Keratinocyte (primary cell): ENCODE results near the gene NUMB.

ENCODE experiments used
- CTCF ChIP-seq, 3 experiments: IDR thresholded peaks in 1 of 3; conservative IDR thresholded peaks in 1 of 3; optimal IDR thresholded peaks in 1 of 3; 2 replicates in 2 of 3; 3 replicates in 1 of 3; pipeline versions ENCODE3 to v1.5.1; 2011; ENCODE audit warnings: low read length in 3 of 3, mild to moderate bottlenecking in 3 of 3, moderate library complexity in 2 of 3, control low read depth in 1 of 3, inconsistent platforms in 1 of 3; ENCODE audit not compliant: insufficient read depth in 2 of 3; ENCODE audit errors: extremely low read depth in 1 of 3
- EZH2 ChIP-seq: IDR thresholded peaks from one replicate; pipeline ENCODE4 v1.6.1; 2012; ENCODE audit warnings: inconsistent platforms, mild to moderate bottlenecking, low read length, moderate library complexity

GRCh38 chr14:73457924-73458182 is 493 bp downstream of the NUMB start:
- no peak for TF ChIP-seq CTCF (optimal IDR thresholded peaks at IDR 0.05 in 1 of 3, IDR thresholded peaks at IDR 0.05 in 1 of 3, conservative IDR thresholded peaks at IDR 0.05 in 1 of 3; ENCODE audit: extremely low read depth in 1 of 3, insufficient read depth in 2 of 3, low read length in 3 of 3)
- TF ChIP-seq EZH2: no peak
